H9 (cell line): ENCODE results near the gene CTNNA3. TPM values are rescaled to one million over a fixed set of nuclear protein-coding genes. Genes with fewer than 3 reads are reported as not detected.
A peak's percentile ranks its signal among the peaks of the same experiment; 100 is the strongest.

Source experiments
- DNase-seq: peaks from one replicate; pipeline ENCODE4 v3.0.0-alpha.2; 2017
- H2AFZ ChIP-seq: one replicate; pipeline ENCODE4 v1.6.1; 2013; ENCODE audit warnings: mild to moderate bottlenecking, low read length, control low read depth, moderate library complexity
- H2AK5ac ChIP-seq: 2 replicates; pipeline ENCODE4 v1.6.1; 2013; ENCODE audit warnings: low read length, control low read depth, mixed read lengths; ENCODE audit not compliant: insufficient read length
- H2BK120ac ChIP-seq: one replicate; pipeline ENCODE4 v1.6.1; 2013; ENCODE audit warnings: low read depth, mild to moderate bottlenecking, low read length, control low read depth, inconsistent platforms; ENCODE audit not compliant: poor library complexity, severe bottlenecking
- H2BK12ac ChIP-seq: 2 replicates; pipeline ENCODE4 v1.6.1; 2013; ENCODE audit warnings: low read length, control low read depth, mixed read lengths, low read depth; ENCODE audit not compliant: insufficient read length
- H2BK15ac ChIP-seq: 2 replicates; pipeline ENCODE4 v1.6.1; 2013; ENCODE audit warnings: low read depth, low read length, control low read depth
- H2BK20ac ChIP-seq: one replicate; pipeline ENCODE4 v1.6.1; 2013; ENCODE audit warnings: low read depth, mild to moderate bottlenecking, low read length, control low read depth, inconsistent platforms; ENCODE audit not compliant: poor library complexity, severe bottlenecking
- H2BK5ac ChIP-seq: 2 replicates; pipeline ENCODE4 v1.6.1; 2013; ENCODE audit warnings: low read length, control low read depth, mixed read lengths; ENCODE audit not compliant: insufficient read length
- H3K14ac ChIP-seq: 2 replicates; pipeline ENCODE4 v1.6.1; 2013; ENCODE audit warnings: low read length, control low read depth; ENCODE audit not compliant: insufficient read depth
- H3K18ac ChIP-seq: 2 replicates; pipeline ENCODE4 v1.6.1; 2013; ENCODE audit warnings: low read depth, mild to moderate bottlenecking, mixed read lengths, low read length, control low read depth; ENCODE audit not compliant: insufficient read length
- H3K23ac ChIP-seq: 2 replicates; pipeline ENCODE4 v1.6.1; 2013; ENCODE audit warnings: low read length, control low read depth, mixed read lengths, low read depth; ENCODE audit not compliant: insufficient read length
- H3K23me2 ChIP-seq: 2 replicates; pipeline ENCODE4 v1.6.1; 2013; ENCODE audit warnings: low read depth, mild to moderate bottlenecking, mixed read lengths, low read length, control low read depth; ENCODE audit not compliant: insufficient read length, poor library complexity, severe bottlenecking
- H3K27ac ChIP-seq: 2 replicates; pipeline ENCODE4 v1.5.1; 2013; ENCODE audit warnings: low read length, control low read depth, mixed read lengths, low read depth; ENCODE audit not compliant: insufficient read length
- H3K27me3 ChIP-seq: 2 replicates; pipeline ENCODE4 v1.6.1; 2013; ENCODE audit warnings: low read length, control low read depth, inconsistent platforms; ENCODE audit not compliant: insufficient read depth
- H3K4ac ChIP-seq: 2 replicates; pipeline ENCODE4 v1.6.1; 2013; ENCODE audit warnings: low read depth, mild to moderate bottlenecking, control low read depth, inconsistent platforms, low read length, moderate library complexity
- H3K4me1 ChIP-seq: 2 replicates; pipeline ENCODE4 v1.6.1; 2013; ENCODE audit warnings: low read length, control low read depth, inconsistent platforms; ENCODE audit not compliant: insufficient read depth
- H3K4me2 ChIP-seq: 2 replicates; pipeline ENCODE4 v1.6.1; 2013; ENCODE audit warnings: low read length, control low read depth, mixed read lengths; ENCODE audit not compliant: insufficient read length, insufficient read depth
- H3K56ac ChIP-seq: 2 replicates; pipeline ENCODE4 v1.6.1; 2013; ENCODE audit warnings: low read depth, mild to moderate bottlenecking, mixed read lengths, low read length, control low read depth; ENCODE audit not compliant: insufficient read length
- H3K79me1 ChIP-seq: 2 replicates; pipeline ENCODE4 v1.6.1; 2013; ENCODE audit warnings: low read depth, mild to moderate bottlenecking, moderate library complexity, low read length, control low read depth, inconsistent platforms; ENCODE audit not compliant: insufficient read depth, poor library complexity, severe bottlenecking
- H3K79me2 ChIP-seq: 2 replicates; pipeline ENCODE4 v1.6.1; 2013; ENCODE audit warnings: low read length, control low read depth, inconsistent platforms; ENCODE audit not compliant: insufficient read depth
- H3K9ac ChIP-seq: 2 replicates; pipeline ENCODE4 v1.6.1; 2013; ENCODE audit warnings: low read length, control low read depth, mixed read lengths; ENCODE audit not compliant: insufficient read length; ENCODE audit errors: extremely low read depth
- H3K9me3 ChIP-seq: one replicate; pipeline ENCODE4 v1.6.1; 2013; ENCODE audit warnings: low read depth, low read length, inconsistent platforms; ENCODE audit not compliant: control insufficient read depth
- H3T11ph ChIP-seq: one replicate; pipeline ENCODE4 v1.6.1; 2013; ENCODE audit warnings: mild to moderate bottlenecking, low read length, control low read depth, inconsistent platforms
- H4K20me1 ChIP-seq: one replicate; pipeline ENCODE4 v1.6.1; 2013; ENCODE audit not compliant: control insufficient read depth, insufficient read length, insufficient read depth
- H4K5ac ChIP-seq: 2 replicates; pipeline ENCODE4 v1.6.1; 2013; ENCODE audit warnings: low read depth, mild to moderate bottlenecking, mixed read lengths, low read length, control low read depth; ENCODE audit not compliant: insufficient read length
- H4K8ac ChIP-seq: replicated peaks from 2 replicates; pipeline ENCODE4 v1.6.1; 2013; ENCODE audit warnings: low read length, control low read depth, mixed read lengths, low read depth; ENCODE audit not compliant: insufficient read length
- H4K91ac ChIP-seq: 2 replicates; pipeline ENCODE4 v1.6.1; 2013; ENCODE audit warnings: low read depth, mild to moderate bottlenecking, moderate library complexity, mixed read lengths, low read length, control low read depth; ENCODE audit not compliant: insufficient read length
- H3K27ac Mint-ChIP-seq, 3 experiments: 2 replicates in 2 of 3; 3 replicates in 1 of 3; pipeline ENCODE4 v1.8.0; 2020 to 2021; ENCODE audit warnings: mixed read lengths in 3 of 3, mild to moderate bottlenecking in 1 of 3, moderate library complexity in 1 of 3
- H3K27me3 Mint-ChIP-seq: 2 replicates; pipeline ENCODE4 v1.8.0; 2021; ENCODE audit warnings: low read depth, mild to moderate bottlenecking, moderate library complexity, mixed read lengths
- H3K36me3 Mint-ChIP-seq, 3 experiments: 2 replicates in 2 of 3; 3 replicates in 1 of 3; pipeline ENCODE4 v1.8.0; 2020 to 2021; ENCODE audit warnings: low read depth in 3 of 3, mixed read lengths in 3 of 3; ENCODE audit not compliant: insufficient read depth in 1 of 3
- H3K4me1 Mint-ChIP-seq, 2 experiments: 2 replicates each; pipeline ENCODE4 v1.8.0; 2020; ENCODE audit warnings: mixed read lengths in 2 of 2
- H3K4me3 Mint-ChIP-seq, 2 experiments: 2 replicates in 1 of 2; 3 replicates in 1 of 2; pipeline ENCODE4 v1.8.0; 2020 to 2021; ENCODE audit warnings: mild to moderate bottlenecking in 2 of 2, mixed read lengths in 2 of 2, moderate library complexity in 1 of 2
- H3K9me3 Mint-ChIP-seq, 2 experiments: 2 replicates in 1 of 2; 3 replicates in 1 of 2; pipeline ENCODE4 v1.8.0; 2020; ENCODE audit warnings: mild to moderate bottlenecking in 2 of 2, mixed read lengths in 2 of 2, moderate library complexity in 1 of 2
- WGBS: extraction: QIAGEN DNeasy Blood & Tissue Kit; methylation state at CpG from one replicate; pipeline ENCODE4 v1.1.7; 2013; ENCODE audit warnings: missing lambda C conversion rate, low lambda C conversion rate, mixed read lengths; ENCODE audit not compliant: insufficient read length; ENCODE audit errors: extremely low coverage; 5-methylcytosine and 5-hydroxymethylcytosine counted together
- total RNA-seq: library from RNA; stranded (reverse); gene quantifications from 2 replicates; pipeline ENCODE4 v1.2.1, GENCODE V29; 2021
- TF ChIP-seq, protein P1 (sequence below): fragments of 200-600 bp; sonication (generic); conservative IDR thresholded peaks from 3 replicates; pipeline ENCODE4 v1.8.0; 2021; ENCODE audit warnings: antibody characterized with exemption, mild to moderate bottlenecking

CTNNA3 gene
- total RNA-seq, 1 experiment from 2014 or later: 3.3 TPM

DNA sequence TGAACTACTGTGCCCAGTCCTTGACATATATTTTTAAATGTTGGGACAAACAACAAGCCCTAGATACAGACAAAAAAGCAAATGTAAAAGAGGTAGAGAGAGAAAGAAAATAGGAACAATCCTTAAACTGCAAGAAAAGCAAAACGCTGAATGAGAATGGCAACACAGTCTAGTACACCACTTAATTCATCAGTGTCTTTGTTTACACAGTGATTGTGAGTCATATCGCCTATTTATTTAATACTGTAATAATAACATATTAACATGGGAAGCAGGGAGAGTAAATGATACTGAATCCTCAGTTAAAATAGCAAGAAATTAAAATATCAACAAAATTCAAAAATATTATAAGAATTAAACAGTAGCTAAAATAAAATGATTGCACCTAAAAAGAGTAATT, 780.0 kb downstream of the CTNNA3 start:
- H2BK20ac ChIP-seq: no peak overlapping the region
- no peaks in the 10 kb centered on the region for H3K27me3 ChIP-seq
- no peaks in the 10 kb centered on the region for H3K79me1 ChIP-seq
- Mint-ChIP-seq H3K27me3 (no peaks in the 10 kb centered on the region), H3K36me3 (peaks cover 0 to 6% (median 2%) of the 10 kb centered on the region in 3 experiments; a peak in 4 of 7 replicates), H3K4me3 (no peak overlapping the region), H3K27ac (peak overlapping the region in 1 of 3 experiments; percentile 52; a peak in 2 of 7 replicates), H3K9me3 (peaks cover 3% of the 10 kb centered on the region in 2 experiments; a peak in 3 of 5 replicates), H3K4me1 (peaks cover 2 to 4% of the 10 kb centered on the region in 2 experiments; a peak in 3 of 4 replicates)
- H2BK120ac ChIP-seq: no peak overlapping the region
- no peak overlapping the region for H4K8ac ChIP-seq
- no peaks in the 10 kb centered on the region for H4K20me1 ChIP-seq
- H4K91ac ChIP-seq: no peak overlapping the region
- no peak overlapping the region for H3K4ac ChIP-seq
- no peaks in the 10 kb centered on the region for H3K4me1 ChIP-seq
- no peak overlapping the region for H2BK12ac ChIP-seq
- no peak overlapping the region for H3K4me2 ChIP-seq
- WGBS: no CpG with 5 or more reads among the region's 2 CpGs
- H3K18ac ChIP-seq: no peak overlapping the region
- H3K14ac ChIP-seq: no peak overlapping the region
- no peak overlapping the region for H3K56ac ChIP-seq
- H3K9ac ChIP-seq: no peak overlapping the region
- H4K5ac ChIP-seq: no peak overlapping the region
- no peak overlapping the region for H2BK5ac ChIP-seq
- no peak overlapping the region for H3K27ac ChIP-seq
- H3T11ph ChIP-seq: no peak overlapping the region
- DNase-seq: no peak
- no peak overlapping the region for H2AK5ac ChIP-seq
- no peaks in the 10 kb centered on the region for H3K79me2 ChIP-seq
- no peak overlapping the region for H3K23ac ChIP-seq
- no peaks in the 10 kb centered on the region for H3K23me2 ChIP-seq
- no peaks in the 10 kb centered on the region for H3K9me3 ChIP-seq
- H2AFZ ChIP-seq: no peak overlapping the region
- TF ChIP-seq, protein P1, sequence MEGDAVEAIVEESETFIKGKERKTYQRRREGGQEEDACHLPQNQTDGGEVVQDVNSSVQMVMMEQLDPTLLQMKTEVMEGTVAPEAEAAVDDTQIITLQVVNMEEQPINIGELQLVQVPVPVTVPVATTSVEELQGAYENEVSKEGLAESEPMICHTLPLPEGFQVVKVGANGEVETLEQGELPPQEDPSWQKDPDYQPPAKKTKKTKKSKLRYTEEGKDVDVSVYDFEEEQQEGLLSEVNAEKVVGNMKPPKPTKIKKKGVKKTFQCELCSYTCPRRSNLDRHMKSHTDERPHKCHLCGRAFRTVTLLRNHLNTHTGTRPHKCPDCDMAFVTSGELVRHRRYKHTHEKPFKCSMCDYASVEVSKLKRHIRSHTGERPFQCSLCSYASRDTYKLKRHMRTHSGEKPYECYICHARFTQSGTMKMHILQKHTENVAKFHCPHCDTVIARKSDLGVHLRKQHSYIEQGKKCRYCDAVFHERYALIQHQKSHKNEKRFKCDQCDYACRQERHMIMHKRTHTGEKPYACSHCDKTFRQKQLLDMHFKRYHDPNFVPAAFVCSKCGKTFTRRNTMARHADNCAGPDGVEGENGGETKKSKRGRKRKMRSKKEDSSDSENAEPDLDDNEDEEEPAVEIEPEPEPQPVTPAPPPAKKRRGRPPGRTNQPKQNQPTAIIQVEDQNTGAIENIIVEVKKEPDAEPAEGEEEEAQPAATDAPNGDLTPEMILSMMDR: no peak
- H2BK15ac ChIP-seq: no peak overlapping the region
